ENCODE data around the gene LRTM2.

GRCh38 chr12:1876086-1876485, 55.7 kb downstream of the LRTM2 start:
- no peak for TF ChIP-seq CTCF (conservative IDR thresholded peaks at IDR 0.05; ENCODE audit: low read length)
- no peak for TF ChIP-seq EZH2phosphoT487 (IDR thresholded peaks at IDR 0.05; ENCODE audit: borderline replicate concordance)
